GM21447 (cell line): ENCODE data around the gene AP1AR.
A peak's percentile ranks its signal among the peaks of the same experiment; 100 is the strongest.
"Not testable (repeated sequence)": the region's sequence is repeated elsewhere in the genome, so short reads cannot be mapped to it uniquely, and the experiment has no call there.

ENCODE experiments used
- ATAC-seq: cut with Tn5 transposase; IDR thresholded peaks from one replicate; pipeline ENCODE4 v1.9.1; 2021; ENCODE audit not compliant: unreplicated experiment

AP1AR gene, protein sequence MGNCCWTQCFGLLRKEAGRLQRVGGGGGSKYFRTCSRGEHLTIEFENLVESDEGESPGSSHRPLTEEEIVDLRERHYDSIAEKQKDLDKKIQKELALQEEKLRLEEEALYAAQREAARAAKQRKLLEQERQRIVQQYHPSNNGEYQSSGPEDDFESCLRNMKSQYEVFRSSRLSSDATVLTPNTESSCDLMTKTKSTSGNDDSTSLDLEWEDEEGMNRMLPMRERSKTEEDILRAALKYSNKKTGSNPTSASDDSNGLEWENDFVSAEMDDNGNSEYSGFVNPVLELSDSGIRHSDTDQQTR

DNA sequence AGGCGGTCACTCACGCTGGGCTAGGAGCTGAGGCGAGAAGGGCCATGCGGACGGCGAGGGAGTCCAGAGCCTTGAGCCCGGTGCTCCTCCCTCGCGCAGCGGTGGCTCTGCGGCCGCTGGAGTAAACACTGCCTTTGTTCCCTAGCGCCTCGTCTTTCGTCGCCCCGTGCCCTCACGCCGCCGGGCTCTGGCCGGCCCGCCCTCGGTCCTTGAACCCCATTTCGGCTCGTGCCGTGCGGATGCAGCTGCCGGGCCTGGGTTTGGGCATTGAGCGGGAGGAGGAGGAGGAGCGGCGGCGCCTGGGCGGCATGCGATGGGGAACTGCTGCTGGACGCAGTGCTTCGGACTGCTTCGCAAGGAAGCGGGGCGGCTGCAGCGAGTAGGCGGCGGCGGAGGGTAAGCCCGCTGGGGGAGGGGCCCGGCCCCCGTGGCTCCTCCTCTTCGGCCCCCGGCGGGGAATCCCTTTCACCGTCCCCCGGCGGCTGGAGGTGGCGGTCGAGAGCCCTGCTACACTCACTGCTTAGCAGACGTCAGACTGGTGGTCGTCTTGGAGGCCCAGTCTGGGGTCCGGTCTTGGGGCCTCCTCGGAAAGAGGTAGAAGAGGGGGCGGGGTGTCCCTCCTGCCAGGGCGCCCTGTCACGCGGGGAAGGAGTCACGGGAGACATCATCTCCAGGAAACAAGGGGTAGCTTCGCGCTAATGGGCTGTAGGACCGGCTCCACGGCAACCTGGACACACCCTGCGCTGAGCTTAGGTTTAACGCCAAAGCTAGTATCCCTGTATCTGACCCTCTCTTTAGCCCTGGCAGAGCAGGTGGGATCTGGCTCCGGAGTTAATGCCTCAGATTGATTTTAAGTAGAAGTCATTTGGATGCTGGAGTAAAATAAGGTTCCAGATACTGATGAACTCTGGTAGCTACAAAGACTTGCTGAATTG, at the start of gene AP1AR:
TSS of gene AP1AR (plus strand) at position 9 of the 935 bp plus-strand sequence. CDS start at position 314, 305 bp downstream.
- ATAC-seq = peak; percentile 62

DNA sequence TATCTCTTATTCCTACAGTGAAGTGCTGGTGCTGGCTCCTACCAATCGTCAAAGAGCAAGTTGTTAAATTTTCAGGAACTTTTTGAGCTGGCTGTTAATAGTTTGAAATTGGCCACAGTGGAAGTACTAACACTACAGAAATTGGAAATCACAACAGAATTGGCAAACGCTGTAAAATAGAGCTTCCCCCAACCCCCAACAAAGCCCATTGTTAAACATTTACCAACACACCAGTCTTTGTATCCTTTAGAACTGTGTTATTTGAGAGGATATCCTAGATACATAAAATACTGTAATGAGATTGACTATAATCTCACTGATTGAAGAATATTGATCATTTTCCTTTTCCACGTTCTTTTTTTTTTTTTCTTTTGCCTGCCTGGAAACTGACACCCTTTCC, 49.0 kb upstream of the AP1AR start:
- ATAC-seq = no peak

DNA sequence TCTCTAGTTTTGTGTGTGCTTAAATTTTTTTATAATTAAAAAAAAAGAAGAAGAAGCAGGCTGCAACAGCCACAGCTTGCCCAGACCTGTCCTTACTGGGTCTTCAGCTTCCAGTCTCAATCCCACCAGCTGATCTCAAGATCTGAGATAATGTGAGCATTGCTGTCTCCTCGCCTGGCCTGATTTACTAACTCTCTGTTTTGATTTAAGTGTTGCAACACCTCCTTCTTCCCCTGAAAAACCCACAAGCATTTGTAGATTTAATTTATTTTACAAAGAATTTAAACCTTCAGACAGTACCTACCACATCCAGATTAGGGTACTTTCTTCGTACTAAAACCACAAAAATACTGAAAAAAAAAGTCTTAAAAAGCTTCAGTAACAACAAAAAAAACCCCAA, 48.3 kb upstream of the AP1AR start:
- ATAC-seq = no peak

DNA sequence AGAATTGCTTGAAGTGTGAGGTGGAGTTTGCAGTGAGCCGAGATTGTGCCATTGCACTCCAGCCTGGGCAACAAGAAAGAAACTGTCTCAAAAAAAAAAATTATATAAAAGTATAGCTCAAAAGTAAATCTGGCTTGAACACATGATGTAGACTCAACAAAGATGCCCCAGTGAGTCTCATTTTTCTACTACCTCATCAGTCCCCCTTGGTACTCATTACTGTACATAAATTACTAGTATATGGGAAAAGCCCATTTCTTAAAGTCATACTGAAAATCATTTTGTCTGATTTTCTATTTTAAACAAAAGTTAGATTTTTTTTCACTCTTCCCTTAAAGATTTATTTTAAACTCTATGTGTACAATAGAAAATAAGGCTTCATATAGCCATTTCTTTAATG, 47.1 kb upstream of the AP1AR start:
- ATAC-seq = no peak

DNA sequence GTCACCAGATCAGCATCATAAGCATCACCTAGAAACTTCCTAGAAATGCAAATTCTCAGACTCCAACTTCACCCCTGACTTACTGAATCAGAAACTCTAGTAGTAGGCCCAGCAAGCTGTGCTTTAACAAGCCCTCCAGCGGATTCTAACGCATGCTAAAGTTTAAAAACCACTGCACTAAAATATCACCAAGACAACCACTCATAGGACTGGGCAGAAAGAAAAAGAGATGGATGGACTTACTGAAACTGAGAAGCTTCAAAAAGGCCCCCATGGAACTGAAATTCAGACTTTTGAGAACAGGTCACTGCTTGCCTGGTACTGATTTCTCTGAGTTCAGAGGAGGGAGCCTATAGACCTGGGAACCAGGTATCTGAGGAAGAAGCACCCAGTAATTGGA, 46.3 kb upstream of the AP1AR start:
- no peak for ATAC-seq

DNA sequence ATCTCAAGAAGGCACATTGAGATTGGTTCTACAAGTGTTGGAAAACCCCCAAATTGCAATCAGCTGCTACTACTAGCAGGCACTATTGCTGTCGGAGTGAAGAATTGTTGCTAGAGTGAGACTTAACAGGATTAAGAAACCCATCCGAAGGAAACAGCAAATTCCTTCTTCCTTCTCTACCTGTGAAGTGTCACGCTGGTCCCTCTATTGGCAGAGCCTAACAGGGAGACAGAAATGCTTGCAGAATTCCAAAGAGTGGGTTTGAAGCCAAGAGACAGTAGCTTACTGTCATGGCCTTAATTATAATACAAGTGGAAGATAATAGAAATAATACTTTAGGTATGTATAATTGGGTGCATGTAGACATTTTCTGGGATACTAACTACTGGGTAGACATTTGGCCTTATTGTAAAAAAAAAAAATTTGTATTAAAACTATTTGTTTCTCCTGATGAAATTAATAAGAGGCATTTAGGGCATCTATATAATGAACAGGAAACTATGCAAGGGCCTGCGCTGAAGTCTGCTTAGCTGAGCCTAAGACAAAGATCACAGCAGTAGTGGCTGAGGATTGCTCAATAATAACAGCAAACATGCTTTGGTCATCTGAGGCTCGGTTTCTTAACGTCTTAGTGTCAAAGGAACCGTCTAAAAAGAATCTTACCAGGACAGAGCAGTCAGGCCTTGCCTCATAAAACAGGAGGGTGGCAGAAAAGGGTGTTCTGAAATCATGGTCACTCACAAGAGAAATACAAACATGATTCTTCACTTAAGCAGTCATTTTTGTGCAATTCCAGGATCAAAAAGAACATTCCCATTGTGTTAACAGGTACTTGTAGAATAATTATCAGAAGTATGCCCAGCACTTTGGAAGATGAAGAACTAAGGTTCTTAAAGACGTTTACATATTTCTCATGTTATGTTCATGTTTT, 45.6 kb upstream of the AP1AR start:
- no peak for ATAC-seq

DNA sequence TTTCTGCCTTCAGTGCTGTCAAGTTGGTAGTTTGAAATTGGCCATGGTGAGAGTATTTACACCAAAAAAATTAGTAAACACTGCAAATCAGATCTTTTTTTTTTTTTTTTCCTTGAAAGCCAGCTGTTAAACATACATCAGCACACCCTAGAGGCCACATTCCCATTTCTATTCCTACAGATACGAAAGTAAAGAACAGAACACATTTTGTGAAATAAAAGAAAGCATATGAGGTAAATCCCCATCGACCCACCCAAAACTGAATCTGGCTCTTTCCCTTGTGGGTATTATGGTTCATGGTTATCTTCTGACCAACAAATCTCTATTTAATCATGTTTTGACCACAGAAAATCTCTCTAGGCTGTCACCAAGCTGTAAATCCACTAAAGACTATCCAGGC, 41.8 kb upstream of the AP1AR start:
- ATAC-seq = no peak

DNA sequence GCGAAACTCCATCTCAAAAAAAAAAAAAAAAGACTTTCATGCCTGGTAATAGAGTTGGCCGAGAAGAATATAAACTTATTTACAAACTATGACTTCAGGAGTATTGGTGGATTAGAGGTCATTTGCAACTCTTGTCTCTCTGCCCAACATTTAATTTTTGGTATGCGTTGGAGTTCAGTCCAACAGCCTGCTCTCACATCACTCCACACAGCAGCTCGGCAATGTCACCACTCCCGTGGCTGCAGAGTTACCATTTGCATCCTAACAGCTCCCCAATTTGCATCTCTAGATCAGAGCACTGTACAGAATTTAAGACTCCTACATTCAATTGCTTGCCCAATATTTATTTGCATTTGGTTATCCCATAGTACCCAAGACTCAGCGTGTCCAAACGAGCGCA, 40.9 kb upstream of the AP1AR start:
- no peak for ATAC-seq

DNA sequence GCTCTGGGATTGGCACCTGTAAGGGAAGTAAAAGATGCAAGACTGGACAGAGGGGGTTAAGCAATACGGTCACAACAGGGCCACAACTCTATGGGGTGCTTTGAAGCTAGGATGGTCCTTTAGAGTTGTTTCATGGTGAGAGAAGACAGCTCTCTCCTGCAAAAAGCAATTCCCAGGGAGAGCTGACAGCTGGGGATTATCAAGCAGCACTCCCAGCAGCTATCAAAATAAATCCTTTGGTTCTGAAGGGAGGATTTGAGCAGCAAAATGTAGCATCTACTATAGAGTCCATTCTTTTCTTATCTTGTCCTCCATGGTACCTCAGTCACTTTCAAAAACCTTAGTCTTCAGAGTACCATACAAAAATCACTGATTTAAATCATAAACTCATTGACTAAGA, 35.1 kb upstream of the AP1AR start:
- ATAC-seq = no peak

DNA sequence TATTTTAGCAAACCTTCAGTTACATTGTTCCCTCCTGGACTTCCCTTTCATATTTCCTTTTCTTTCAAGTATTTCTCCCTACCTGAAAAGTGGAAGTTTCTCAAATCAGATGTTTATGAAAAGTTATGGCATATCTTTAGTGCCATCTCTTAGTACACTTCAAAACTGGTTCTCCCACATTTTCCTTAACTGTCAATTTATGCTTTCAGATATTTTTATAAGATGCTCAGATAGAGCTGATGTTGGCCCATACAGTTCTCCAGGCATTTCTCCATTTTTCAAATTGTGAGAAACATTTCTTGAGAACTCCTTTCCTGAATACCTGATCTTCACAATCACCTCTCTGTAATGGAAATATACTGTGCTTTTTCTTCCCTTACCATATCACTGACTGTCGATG, 32.5 kb upstream of the AP1AR start:
- ATAC-seq = no peak

DNA sequence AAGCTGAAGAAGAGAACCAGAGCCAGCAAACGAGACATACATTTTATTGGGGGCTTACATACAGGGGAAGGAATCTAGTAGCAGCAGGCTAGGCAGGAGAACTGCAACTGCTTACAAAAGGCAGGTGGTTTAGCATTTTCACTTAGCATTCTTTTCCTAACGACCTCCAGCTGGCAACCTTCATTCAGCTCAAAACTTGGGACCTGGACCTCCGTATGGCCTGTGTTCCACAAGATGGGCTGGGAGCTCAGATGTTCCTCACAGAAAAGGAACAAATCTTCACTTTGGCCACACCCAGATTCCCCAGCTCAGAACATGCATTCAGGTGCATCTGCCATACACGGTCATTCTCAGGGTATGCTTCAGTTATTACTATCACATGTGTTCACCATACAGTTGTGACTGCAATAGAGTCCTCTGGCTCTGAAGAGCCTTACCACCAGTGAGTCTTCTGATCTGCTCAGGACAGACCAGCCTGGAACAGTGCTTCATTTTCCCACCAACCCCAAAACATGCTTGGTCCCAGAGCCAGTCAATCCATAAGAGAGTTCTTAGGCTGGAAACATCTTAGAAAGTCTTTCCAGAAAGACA, 29.6 kb upstream of the AP1AR start:
- no peak for ATAC-seq

DNA sequence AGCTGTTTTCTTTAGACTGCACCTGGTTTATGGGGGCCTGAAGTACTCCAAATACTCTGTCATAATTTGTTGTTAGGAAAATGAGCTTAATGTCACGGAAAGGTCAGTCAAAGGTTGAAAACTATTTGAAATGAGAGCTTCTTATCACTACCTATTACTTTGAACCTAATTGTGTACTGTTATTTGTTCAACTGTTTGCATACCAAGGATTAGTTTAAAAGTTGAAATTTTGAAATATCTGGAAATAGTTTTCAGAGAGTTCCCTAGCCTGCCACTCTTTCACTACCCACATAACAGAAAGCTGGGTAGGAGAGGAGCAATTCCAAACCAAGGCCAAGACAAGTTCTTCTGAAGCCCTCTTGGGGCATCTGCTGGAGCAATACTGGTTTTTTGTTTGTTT, 28.0 kb upstream of the AP1AR start:
- ATAC-seq = no peak

DNA sequence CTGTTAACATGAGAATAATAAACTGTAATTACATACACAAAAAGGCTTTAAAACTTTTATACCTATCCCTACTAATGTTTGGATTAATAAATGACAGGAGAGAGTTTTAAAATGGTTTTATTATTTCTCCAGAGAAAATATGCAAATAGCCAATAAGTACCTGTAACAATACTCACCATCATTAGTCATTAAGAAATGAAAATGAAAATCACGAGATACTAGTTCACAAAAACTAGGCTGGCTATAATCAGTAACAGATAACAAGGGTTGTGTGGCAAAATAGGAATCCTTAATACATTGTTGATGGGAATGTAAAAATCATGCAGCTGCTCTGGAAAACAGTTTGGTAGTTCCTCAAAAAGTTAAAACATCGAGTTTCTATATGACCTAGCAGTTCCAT, 25.2 kb upstream of the AP1AR start:
- ATAC-seq = no peak

DNA sequence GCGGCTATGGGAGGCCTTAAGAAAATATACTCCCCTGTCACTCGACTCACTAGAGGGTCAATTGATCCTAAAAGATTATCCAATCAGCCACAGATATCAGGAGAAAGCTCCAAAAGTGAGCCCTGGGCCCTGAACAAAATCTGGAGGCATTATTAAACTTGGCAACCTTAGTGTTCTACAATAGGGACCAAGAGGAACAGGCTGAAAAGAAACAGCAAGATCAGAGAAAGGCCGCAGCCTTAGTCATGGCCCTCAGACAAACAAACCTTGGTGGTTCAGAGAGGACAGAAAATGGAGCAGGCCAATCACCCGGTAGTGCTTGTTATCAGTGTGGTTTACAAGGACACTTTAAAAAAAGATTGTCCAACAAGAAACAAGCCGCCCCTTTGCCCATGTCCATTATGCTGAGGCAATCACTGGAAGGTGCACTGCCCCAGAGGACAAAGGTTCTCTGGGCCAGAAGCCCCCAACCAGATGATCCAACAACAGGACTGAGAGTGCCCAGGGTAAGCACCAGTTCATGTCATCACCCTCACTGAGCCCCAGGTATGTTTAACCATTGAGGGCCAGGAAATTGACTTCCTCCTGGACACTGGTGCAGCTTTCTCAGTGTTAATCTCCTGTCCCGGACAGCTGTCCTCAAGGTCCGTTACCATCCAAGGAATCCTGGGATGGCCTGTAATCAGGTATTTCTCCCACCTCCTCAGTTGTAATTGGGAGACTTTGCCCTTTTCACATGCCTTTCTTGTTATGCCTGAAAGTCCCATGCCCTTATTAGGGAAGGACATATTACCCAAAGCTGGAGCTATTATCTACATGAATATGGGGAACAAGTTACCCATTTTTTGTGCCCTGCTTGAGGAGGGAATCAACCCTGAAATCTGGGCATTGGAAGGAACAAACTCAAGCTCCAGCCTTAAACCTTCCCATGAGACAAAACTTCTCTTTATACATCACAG, 23.2 kb upstream of the AP1AR start:
- not testable (repeated sequence) for ATAC-seq

DNA sequence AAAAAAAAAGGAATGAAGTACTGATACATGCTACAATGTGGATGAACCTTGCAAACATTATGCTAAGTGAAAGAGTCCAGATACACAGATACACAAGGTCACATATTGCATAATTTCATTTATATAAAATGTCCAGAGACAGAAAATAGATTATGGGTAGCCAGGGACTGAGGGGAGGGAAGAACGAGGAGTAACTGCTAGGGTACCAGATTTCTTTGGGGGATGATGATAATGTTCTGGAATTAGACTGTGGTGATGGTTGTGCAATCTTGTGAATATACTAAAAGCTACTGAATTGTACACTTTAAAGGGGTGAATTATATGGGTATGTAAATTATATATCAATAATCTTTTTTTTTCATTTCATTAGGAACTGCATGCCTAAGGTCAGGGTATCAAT, 20.8 kb upstream of the AP1AR start:
- ATAC-seq = no peak

DNA sequence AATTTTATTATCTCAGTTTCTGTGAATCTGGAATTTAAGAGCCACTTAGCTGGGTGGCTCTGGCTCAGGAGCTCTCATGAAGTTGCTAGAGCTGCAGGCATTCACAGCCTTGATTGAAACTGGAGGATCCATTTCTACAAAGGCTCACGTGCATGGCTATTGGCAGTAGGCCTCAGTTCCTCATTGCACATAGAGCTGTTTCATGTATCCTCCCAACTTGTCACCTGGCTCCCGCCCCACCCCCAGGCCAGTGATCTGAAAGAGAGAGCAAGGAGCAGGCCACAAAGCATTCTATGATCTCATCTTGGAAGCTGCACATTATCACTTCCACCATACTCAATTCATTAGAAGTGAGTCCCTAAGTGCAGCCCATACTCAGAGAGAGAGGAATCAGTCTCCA, 18.5 kb upstream of the AP1AR start:
- ATAC-seq = no peak

DNA sequence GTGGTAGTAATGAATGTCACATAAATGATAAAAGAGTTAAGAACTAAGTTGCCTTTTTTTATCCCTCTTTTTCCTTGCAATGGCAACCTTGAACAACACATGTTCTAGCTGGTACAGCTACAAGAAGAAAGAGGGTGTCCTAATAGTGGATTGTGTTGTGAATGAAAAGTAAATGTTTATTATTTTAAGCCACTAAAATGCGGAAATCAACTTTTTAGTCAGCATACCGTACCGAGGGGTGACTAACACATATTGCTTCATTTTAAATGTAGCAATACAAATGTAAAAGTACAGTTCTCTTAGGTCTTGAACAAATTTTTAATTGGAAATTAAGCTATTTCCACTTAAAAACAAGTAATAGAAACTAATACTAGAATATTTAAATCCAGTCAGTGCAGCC, 17.7 kb upstream of the AP1AR start:
- ATAC-seq = no peak

DNA sequence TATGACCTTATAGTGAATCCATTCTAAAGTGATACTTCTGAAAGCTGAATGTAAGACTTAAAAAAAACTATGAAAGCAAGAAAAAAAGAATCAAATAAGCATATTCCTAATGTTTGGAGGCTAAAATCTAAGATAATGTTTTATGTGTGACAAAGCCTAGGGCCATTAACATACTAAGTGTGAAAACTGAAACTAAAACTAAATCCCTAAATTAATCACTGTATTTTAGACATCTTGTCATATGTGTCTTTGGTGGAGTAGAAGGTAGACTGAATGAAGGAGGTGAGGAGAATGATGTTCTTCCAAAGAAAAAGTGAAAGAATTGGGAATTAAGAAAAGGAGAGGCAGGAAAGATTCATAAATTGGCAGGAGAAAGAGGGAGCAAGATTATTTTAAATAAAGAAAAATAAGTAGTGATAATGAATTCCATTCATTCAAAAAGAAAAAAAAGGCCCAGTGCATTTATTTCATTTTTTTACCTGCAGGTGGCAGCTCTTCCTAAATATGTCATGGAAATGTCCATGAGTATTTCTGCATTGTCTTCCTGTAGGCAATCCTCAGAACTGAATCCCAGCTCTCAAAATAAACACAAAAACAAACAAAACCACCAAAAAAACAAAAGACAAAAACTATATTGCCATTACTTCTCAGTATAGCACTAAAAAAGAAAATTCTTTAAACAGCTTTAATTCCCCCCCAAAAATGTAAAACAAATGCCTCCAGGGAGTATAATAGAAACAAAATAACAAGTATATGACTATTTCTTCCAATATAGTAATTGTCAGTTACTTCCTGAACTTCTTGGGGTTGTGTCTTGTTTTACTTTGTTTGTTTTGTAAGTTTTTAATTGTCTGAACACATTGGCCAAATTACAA, 17.0 kb upstream of the AP1AR start:
- no peak for ATAC-seq
